Panc1 (cell line): ENCODE measurements around the gene RTN4IP1. TPM values are rescaled to one million over a fixed set of nuclear protein-coding genes. Genes with fewer than 3 reads are reported as not detected.

Experiments
- ATAC-seq: fragments of 200-7000 bp; cut with Tn5 transposase; 2 replicates; pipeline ENCODE4 v1.9.1; 2020; ENCODE audit warnings: mild to moderate bottlenecking, moderate library complexity
- BruUV-seq: library from RNA; stranded (reverse); fragments of 400-500 nt; replicated peaks from 2 replicates; lab custom pipeline; 2021; lab: Mats Ljungman, UMichigan
- CTCF ChIA-PET: fragments of 300-600 bp; sonication (Branson Sonifier 250); formaldehyde crosslinking; loops from one replicate; lab custom pipeline; 2022; ENCODE audit warnings: antibody characterized with exemption; lab: Charles Lee
- POLR2A ChIA-PET: fragments of 300-600 bp; sonication (Branson Sonifier 250); formaldehyde crosslinking; loops from one replicate; lab custom pipeline; 2022; ENCODE audit warnings: antibody characterized with exemption; lab: Charles Lee
- DNase-seq: peaks from one replicate; pipeline ENCODE4 v3.0.0-alpha.2; 2010; ENCODE audit warnings: low read depth, low spot score
- H3K27ac ChIP-seq: 2 replicates; pipeline ENCODE4 v1.5.1; 2011; ENCODE audit warnings: mild to moderate bottlenecking, low read length, inconsistent platforms
- H3K27me3 ChIP-seq: fragments of 200-500 bp; sonication (Bioruptor generic); 2 replicates; pipeline ENCODE4 v1.6.0; 2014; ENCODE audit warnings: low read length, inconsistent platforms; ENCODE audit not compliant: control insufficient read depth, insufficient read depth
- H3K36me3 ChIP-seq: fragments of 200-500 bp; sonication (Bioruptor generic); 2 replicates; pipeline ENCODE4 v1.5.1; 2014; ENCODE audit warnings: inconsistent platforms, mild to moderate bottlenecking, low read length, moderate library complexity; ENCODE audit not compliant: control insufficient read depth, insufficient read depth
- H3K4me1 ChIP-seq: 2 replicates; pipeline ENCODE4 v1.5.1; 2011; ENCODE audit warnings: inconsistent platforms, mild to moderate bottlenecking, low read length, moderate library complexity; ENCODE audit not compliant: control insufficient read depth, insufficient read depth
- H3K4me3 ChIP-seq, 2 experiments: 2 replicates each; pipeline ENCODE4 v1.5.1; 2011 to 2012; ENCODE audit warnings: low read depth in 2 of 2, low read length in 2 of 2, mild to moderate bottlenecking in 2 of 2, inconsistent platforms in 1 of 2, moderate library complexity in 1 of 2
- H3K9me3 ChIP-seq: fragments of 200-500 bp; sonication (Bioruptor generic); 2 replicates; pipeline ENCODE4 v1.5.1; 2014; ENCODE audit warnings: low read depth, mild to moderate bottlenecking, inconsistent platforms, low read length, moderate library complexity; ENCODE audit not compliant: control insufficient read depth, insufficient read depth
- CTCF ChIP-seq: fragments of 450-650 bp; IDR thresholded peaks from 2 replicates; pipeline ENCODE4 v1.5.1; 2017; ENCODE audit warnings: mild to moderate bottlenecking
- POLR2AphosphoS5 ChIP-seq: IDR thresholded peaks from 2 replicates; pipeline ENCODE4 v1.6.1; 2012; ENCODE audit warnings: mild to moderate bottlenecking, low read depth, low read length, moderate library complexity
- REST ChIP-seq, 2 experiments: IDR thresholded peaks; 2 replicates each; pipeline ENCODE4 v1.6.1; 2011 to 2012; ENCODE audit warnings: low read depth in 2 of 2, control low read depth in 1 of 2, low read length in 1 of 2, mild to moderate bottlenecking in 1 of 2, moderate library complexity in 1 of 2; ENCODE audit not compliant: insufficient read depth in 1 of 2
- SIN3A ChIP-seq: IDR thresholded peaks from 2 replicates; pipeline ENCODE4 v1.6.1; 2012; ENCODE audit warnings: low read depth, mild to moderate bottlenecking, low read length, moderate library complexity, borderline replicate concordance; ENCODE audit not compliant: insufficient read depth
- TCF7L2 ChIP-seq: IDR thresholded peaks from 2 replicates; pipeline ENCODE4 v1.6.1; 2011; ENCODE audit warnings: mild to moderate bottlenecking, low read depth, low read length, inconsistent platforms
- in situ Hi-C: cut with HindIII; loops from 2 replicates; pipeline ENCODE4 v1.10.0; 2016; ENCODE audit warnings: low sequenced_read_pairs, low pct_unique_long_range_greater_than_20kb
- intact Hi-C: fragments of 100-400 bp; cut with micrococcal nuclease; formaldehyde crosslinking; loops from one replicate; pipeline ENCODE4 v1.10.0; 2022; ENCODE audit not compliant: unreplicated experiment
- total RNA-seq: library from RNA; stranded (reverse); gene quantifications from one replicate; pipeline ENCODE4 v1.2.1, GENCODE V29; 2021; ENCODE audit not compliant: unreplicated experiment

The RTN4IP1 gene
- total RNA-seq, 1 experiment from 2014 or later, result 9.4 TPM

- in situ Hi-C loops, result no loop called here
Measured at GRCh38 chr6:106539936-106540335, 89.4 kb downstream of the RTN4IP1 start.

DNA sequence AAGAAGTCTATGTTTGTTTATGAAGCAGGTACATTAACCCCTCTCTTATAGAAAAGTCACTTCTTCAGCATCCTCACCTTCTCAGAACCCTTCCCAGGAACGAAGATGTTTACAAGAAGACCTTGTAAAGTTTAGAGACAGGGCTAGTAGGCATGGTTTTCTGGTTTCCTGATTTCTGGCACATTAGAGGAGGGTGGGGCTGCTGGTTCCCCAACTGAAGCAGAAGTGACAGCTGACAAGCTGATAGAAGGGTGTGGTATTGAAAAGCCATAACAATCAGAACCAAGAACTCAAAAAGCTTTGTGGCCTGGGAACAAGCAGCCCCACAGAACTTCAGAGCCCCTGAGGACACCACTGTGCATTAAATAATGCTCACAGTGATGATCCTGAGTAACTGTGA, 91.2 kb downstream of the RTN4IP1 start:
- intact Hi-C loops (no loop called here), in situ Hi-C loops (no loop called here)
- POLR2A ChIA-PET, result no interaction called here
- H3K4me1 ChIP-seq, result no peaks in the 10 kb centered on the region
- H3K27ac ChIP-seq, result no peak overlapping the region
- no peak for TF ChIP-seq CTCF
- BruUV-seq, result no TSS peak
- ATAC-seq (no peak), DNase-seq (no peak)
- no peaks in the 10 kb centered on the region for H3K9me3 ChIP-seq
- no peak overlapping the region for H3K4me3 ChIP-seq
- CTCF ChIA-PET, result no interaction called here
- peaks cover 2% of the 10 kb centered on the region; the same call in 1 of the 2 replicates for H3K36me3 ChIP-seq
- no peaks in the 10 kb centered on the region for H3K27me3 ChIP-seq

More at GRCh38 chr6:106539936-106540335, 89.4 kb downstream of the RTN4IP1 start:
- Histone ChIP-seq H3K4me1 (no peaks in the 10 kb centered on the region), H3K27ac (no peak overlapping the region), H3K4me3 (no peak overlapping the region), H3K9me3 (no peaks in the 10 kb centered on the region), H3K27me3 (no peaks in the 10 kb centered on the region), H3K36me3 (peaks cover 11% of the 10 kb centered on the region; the same call in 1 of the 2 replicates)
- ATAC-seq (no peak), DNase-seq (no peak)
- no TSS peak for BruUV-seq
- intact Hi-C loops, result no loop called here
- POLR2A ChIA-PET, result no interaction called here
- TF ChIP-seq CTCF, result no peak
- no peak for TF ChIP-seq SIN3A
- no peak for TF ChIP-seq TCF7L2
- no peak for TF ChIP-seq REST (IDR thresholded peaks at IDR 0.05; ENCODE audit: insufficient read depth in 1 of 2, low read depth in 2 of 2, low read length in 1 of 2)
- TF ChIP-seq POLR2AphosphoS5, result no peak
- CTCF ChIA-PET, result interaction anchor here (1.2 kb wide), 1 partner anchor 26 kb away, joined by 4 read pairs; no protein-coding TSS in a partner anchor

- intact Hi-C loops (no loop called here), in situ Hi-C loops (no loop called here)
- Histone ChIP-seq H3K4me1 (no peaks in the 10 kb centered on the region), H3K36me3 (peaks cover 2% of the 10 kb centered on the region; the same call in 1 of the 2 replicates), H3K4me3 (no peak overlapping the region), H3K27me3 (no peaks in the 10 kb centered on the region), H3K9me3 (no peaks in the 10 kb centered on the region), H3K27ac (no peak overlapping the region)
- ChIA-PET POLR2A (no interaction called here), CTCF (no interaction called here)
- DNase-seq (no peak), ATAC-seq (no peak)
- TF ChIP-seq TCF7L2, result no peak
- TF ChIP-seq POLR2AphosphoS5, result no peak
- no peak for TF ChIP-seq SIN3A
- TF ChIP-seq CTCF, result no peak
- TF ChIP-seq REST (IDR thresholded peaks at IDR 0.05; ENCODE audit: insufficient read depth in 1 of 2, low read depth in 2 of 2, low read length in 1 of 2), result no peak
- BruUV-seq, result no TSS peak
Measured at GRCh38 chr6:106537662-106538061, 91.6 kb downstream of the RTN4IP1 start.
